Smooth muscle cell of the coronary artery (primary cell): ENCODE data around the gene ALG14. TPM values are rescaled to one million over a fixed set of nuclear protein-coding genes. Genes with fewer than 3 reads are reported as not detected.

Experiments used
- total RNA-seq: library from RNA; depleted of rRNA; stranded (reverse); fragments of >200 nt; gene quantifications from 2 replicates; pipeline ENCODE4 v1.2.3, GENCODE V29; 2014; ENCODE audit warnings: low replicate concordance

ALG14 gene
- total RNA-seq, result 1.7 and 1.8 TPM in 2 replicates

GRCh38 chr1:95072532-95073419 is at the start of gene ALG14:
TSS of gene ALG14 (minus strand) at chr1:95072951. CDS start at chr1:95072898, 53 bp downstream.

GRCh38 chr1:95117207-95118066 is 44.7 kb upstream of the ALG14 start, which contains the start of gene TLCD4:
TSS of gene TLCD4 (plus strand) at chr1:95117355. CDS start at chr1:95143902, 26,547 bp downstream.

GRCh38 chr1:94926915-94927404 is 145.8 kb downstream of the ALG14 start, which contains the start of gene CNN3:
TSS of gene CNN3 (minus strand) at chr1:94927110. CDS start at chr1:94926894, 216 bp downstream.

Other genes with a start within 250 kb of the ALG14 start
- gene CNN3, start 145.8 kb downstream of the ALG14 start, total RNA-seq, result 202 and 322 TPM in 2 replicates
- gene TLCD4, start 44.4 kb upstream of the ALG14 start, total RNA-seq, result under 0.01 and 0.53 TPM in 2 replicates
- gene RWDD3, start 161.3 kb upstream of the ALG14 start, total RNA-seq, result 9.8 and 13.5 TPM in 2 replicates